Fibroblast of villous mesenchyme (primary cell): ENCODE results near the gene ALK. TPM values are rescaled to one million over a fixed set of nuclear protein-coding genes. Genes with fewer than 3 reads are reported as not detected.

ENCODE experiments used
- DNase-seq: peaks from one replicate; pipeline ENCODE4 v3.0.0-alpha.2; 2010; ENCODE audit warnings: low read depth
- H3K4me3 ChIP-seq: 2 replicates; pipeline ENCODE4 v1.5.1; 2011; ENCODE audit warnings: low read depth, mild to moderate bottlenecking, low read length
- CTCF ChIP-seq: IDR thresholded peaks from 2 replicates; pipeline ENCODE4 v1.5.1; 2012; ENCODE audit warnings: low read depth, mild to moderate bottlenecking, low read length; ENCODE audit not compliant: insufficient read depth
- total RNA-seq: library from RNA; depleted of rRNA; stranded (reverse); fragments of >200 nt; gene quantifications from 2 replicates; pipeline ENCODE4 v1.2.3, GENCODE V29; 2012

Gene ALK
- total RNA-seq, 1 donor = not detected

GRCh38 chr2:29184531-29184930, 736.9 kb downstream of the ALK start:
- no peak overlapping the region for H3K4me3 ChIP-seq
- DNase-seq = no peak
- TF ChIP-seq CTCF = no peak

- DNase-seq = peak; percentile 36
- TF ChIP-seq CTCF = no peak
- H3K4me3 ChIP-seq = no peak overlapping the region
Measured at GRCh38 chr2:29182920-29183319, 738.5 kb downstream of the ALK start.

- TF ChIP-seq CTCF = no peak
- DNase-seq = no peak
Measured at GRCh38 chr2:29182334-29182733, 739.1 kb downstream of the ALK start.

GRCh38 chr2:29175338-29175737, 746.0 kb downstream of the ALK start:
- TF ChIP-seq CTCF = no peak
- H3K4me3 ChIP-seq = no peak overlapping the region
- DNase-seq = no peak

More at GRCh38 chr2:29182334-29182733, 739.1 kb downstream of the ALK start:
- no peak overlapping the region for H3K4me3 ChIP-seq

GRCh38 chr2:29174937-29175336, 746.4 kb downstream of the ALK start:
- no peak overlapping the region for H3K4me3 ChIP-seq
- DNase-seq = no peak
- no peak for TF ChIP-seq CTCF

GRCh38 chr2:29166242-29167039, 754.9 kb downstream of the ALK start:
- no peak for TF ChIP-seq CTCF
- peak; percentile 17 for DNase-seq
- no peak overlapping the region for H3K4me3 ChIP-seq
